MCF 10A (cell line): ENCODE measurements around the gene AUTS2. TPM values are rescaled to one million over a fixed set of nuclear protein-coding genes. Genes with fewer than 3 reads are reported as not detected.

Experiments
- BruUV-seq: library from RNA; stranded (reverse); fragments of 400-500 nt; replicated peaks from 2 replicates; lab custom pipeline; 2021; lab: Mats Ljungman, UMichigan
- CTCF ChIA-PET: fragments of 300-600 bp; sonication (Branson Sonifier 250); formaldehyde crosslinking; extraction: SDS; loops from one replicate; lab custom pipeline; 2021; ENCODE audit warnings: antibody characterized with exemption, inconsistent platforms; lab: Yijun Ruan, JAX
- POLR2A ChIA-PET: fragments of 300-600, 350-650 bp; sonication (Branson Sonifier 250); formaldehyde crosslinking; extraction: SDS; loops from one replicate; lab custom pipeline; 2020; ENCODE audit warnings: antibody characterized with exemption, inconsistent platforms; lab: Yijun Ruan, JAX
- DNase-seq: peaks from one replicate; pipeline ENCODE4 v3.0.0-alpha.2; 2018; ENCODE audit not compliant: unreplicated experiment
- H3K27ac Mint-ChIP-seq: one replicate; pipeline ENCODE4 v1.8.0; 2022; ENCODE audit warnings: mild to moderate bottlenecking, low read depth, mixed read lengths; ENCODE audit not compliant: unreplicated experiment
- H3K27me3 Mint-ChIP-seq: one replicate; pipeline ENCODE4 v1.8.0; 2022; ENCODE audit warnings: mixed read lengths; ENCODE audit not compliant: insufficient read depth, unreplicated experiment
- H3K36me3 Mint-ChIP-seq: one replicate; pipeline ENCODE4 v1.8.0; 2022; ENCODE audit warnings: mild to moderate bottlenecking, moderate library complexity, mixed read lengths; ENCODE audit not compliant: insufficient read depth, unreplicated experiment
- H3K4me1 Mint-ChIP-seq: one replicate; pipeline ENCODE4 v1.8.0; 2022; ENCODE audit warnings: mixed read lengths; ENCODE audit not compliant: insufficient read depth, unreplicated experiment
- H3K4me3 Mint-ChIP-seq: one replicate; pipeline ENCODE4 v1.8.0; 2022; ENCODE audit warnings: mild to moderate bottlenecking, moderate library complexity, mixed read lengths; ENCODE audit not compliant: unreplicated experiment
- H3K9me3 Mint-ChIP-seq: one replicate; pipeline ENCODE4 v1.8.0; 2022; ENCODE audit warnings: mixed read lengths; ENCODE audit not compliant: unreplicated experiment
- CTCF ChIP-seq: fragments of 200-600 bp; IDR thresholded peaks from one replicate; pipeline ENCODE4 v1.8.0; 2022; ENCODE audit warnings: antibody characterized with exemption, mild to moderate bottlenecking; ENCODE audit not compliant: unreplicated experiment
- intact Hi-C: fragments of 100-400 bp; cut with micrococcal nuclease; formaldehyde crosslinking; loops from 2 replicates; pipeline ENCODE4 v1.14.1; 2022
- total RNA-seq: library from RNA; stranded (reverse); gene quantifications from 2 replicates; pipeline ENCODE4 v1.2.3, GENCODE V29; 2022

Gene AUTS2
- total RNA-seq, 1 experiment from 2014 or later = 1.3 TPM

GRCh38 chr7:70390251-70390650, 792.0 kb downstream of the AUTS2 start:
- BruUV-seq = no TSS peak

GRCh38 chr7:70392256-70392876, 794.1 kb downstream of the AUTS2 start:
- Mint-ChIP-seq H3K4me3 (no peak overlapping the region), H3K27ac (no peak overlapping the region), H3K4me1 (no peaks in the 10 kb centered on the region), H3K36me3 (no peaks in the 10 kb centered on the region), H3K27me3 (no peaks in the 10 kb centered on the region), H3K9me3 (peaks cover 23% of the 10 kb centered on the region)
- BruUV-seq = no TSS peak
- no peak for TF ChIP-seq CTCF
- no peak for DNase-seq
- ChIA-PET CTCF (no interaction called here), POLR2A (no interaction called here)
- intact Hi-C loops = no loop called here

More at GRCh38 chr7:70390251-70390650, 792.0 kb downstream of the AUTS2 start:
- intact Hi-C loops = no loop called here
- CTCF ChIA-PET = no interaction called here
- Mint-ChIP-seq H3K4me1 (no peaks in the 10 kb centered on the region), H3K27me3 (no peaks in the 10 kb centered on the region), H3K27ac (no peak overlapping the region), H3K4me3 (no peak overlapping the region), H3K36me3 (no peaks in the 10 kb centered on the region), H3K9me3 (peaks cover 23% of the 10 kb centered on the region)
- no peak for DNase-seq
- POLR2A ChIA-PET = no interaction called here
- no peak for TF ChIP-seq CTCF

GRCh38 chr7:70392877-70393435, 794.7 kb downstream of the AUTS2 start:
- no peak overlapping the region for H3K27ac Mint-ChIP-seq
- no TSS peak for BruUV-seq

GRCh38 chr7:70393956-70394355, 795.7 kb downstream of the AUTS2 start:
- intact Hi-C loops = no loop called here
- no peak for DNase-seq
- peaks cover 23% of the 10 kb centered on the region for H3K9me3 Mint-ChIP-seq
- CTCF ChIA-PET = no interaction called here
- H3K4me3 Mint-ChIP-seq = no peak overlapping the region
- H3K36me3 Mint-ChIP-seq = no peaks in the 10 kb centered on the region
- POLR2A ChIA-PET = no interaction called here
- no peaks in the 10 kb centered on the region for H3K27me3 Mint-ChIP-seq
- no peaks in the 10 kb centered on the region for H3K4me1 Mint-ChIP-seq
- H3K27ac Mint-ChIP-seq = no peak overlapping the region
- BruUV-seq = no TSS peak
- TF ChIP-seq CTCF = no peak

More at GRCh38 chr7:70392877-70393435, 794.7 kb downstream of the AUTS2 start:
- Mint-ChIP-seq H3K9me3 (peaks cover 23% of the 10 kb centered on the region), H3K36me3 (no peaks in the 10 kb centered on the region), H3K4me1 (no peaks in the 10 kb centered on the region), H3K4me3 (no peak overlapping the region), H3K27me3 (no peaks in the 10 kb centered on the region)
- intact Hi-C loops = no loop called here
- ChIA-PET POLR2A (no interaction called here), CTCF (no interaction called here)
- no peak for TF ChIP-seq CTCF
- no peak for DNase-seq
